IPS-18a (cell line): ENCODE data around the gene MYORG.
"Not testable (repeated sequence)": the region's sequence is repeated elsewhere in the genome, so short reads cannot be mapped to it uniquely, and the experiment has no call there.

Source experiments
- H3K27ac ChIP-seq: one replicate; pipeline ENCODE4 v1.5.1; 2013; ENCODE audit warnings: low read length
- H3K27me3 ChIP-seq: one replicate; pipeline ENCODE4 v1.6.1; 2013; ENCODE audit warnings: mild to moderate bottlenecking, low read length; ENCODE audit not compliant: control insufficient read depth, insufficient read depth
- H3K36me3 ChIP-seq: one replicate; pipeline ENCODE4 v1.6.1; 2013; ENCODE audit warnings: low read depth, low read length; ENCODE audit not compliant: control insufficient read depth
- H3K4me1 ChIP-seq: one replicate; pipeline ENCODE4 v1.6.1; 2013; ENCODE audit warnings: low read depth, low read length; ENCODE audit not compliant: control insufficient read depth
- H3K4me3 ChIP-seq: one replicate; pipeline ENCODE4 v1.5.1; 2013; ENCODE audit warnings: low read length
- H3K9ac ChIP-seq: one replicate; pipeline ENCODE4 v1.6.1; 2013; ENCODE audit warnings: mild to moderate bottlenecking, low read length, moderate library complexity
- H3K9me3 ChIP-seq: one replicate; pipeline ENCODE4 v1.6.1; 2013; ENCODE audit warnings: low read depth, low read length; ENCODE audit not compliant: control insufficient read depth

Gene MYORG

GRCh38 chr9:34338079-34338478 is 38.6 kb downstream of the MYORG start:
- H3K27me3 ChIP-seq, H3K36me3 ChIP-seq, H3K9ac ChIP-seq, H3K9me3 ChIP-seq, H3K27ac ChIP-seq, H3K4me3 ChIP-seq: not testable (repeated sequence)
- H3K4me1 ChIP-seq, result peaks cover 14% of the 10 kb centered on the region

- Histone ChIP-seq H3K36me3 (peaks cover 10% of the 10 kb centered on the region), H3K4me3 (no peak overlapping the region), H3K9me3 (no peaks in the 10 kb centered on the region), H3K9ac (no peak overlapping the region), H3K27ac (no peak overlapping the region), H3K27me3 (no peaks in the 10 kb centered on the region), H3K4me1 (peaks cover 14% of the 10 kb centered on the region)
These were observed 39.3 kb downstream of the MYORG start for GRCh38 chr9:34337403-34337802.

GRCh38 chr9:34335376-34335775 is 41.3 kb downstream of the MYORG start:
- H3K4me3 ChIP-seq, result no peak overlapping the region
- peaks cover 10% of the 10 kb centered on the region for H3K36me3 ChIP-seq
- no peaks in the 10 kb centered on the region for H3K9me3 ChIP-seq
- H3K9ac ChIP-seq, result no peak overlapping the region
- no peak overlapping the region for H3K27ac ChIP-seq
- H3K4me1 ChIP-seq, result peaks cover 14% of the 10 kb centered on the region
- H3K27me3 ChIP-seq, result no peaks in the 10 kb centered on the region

- Histone ChIP-seq H3K9me3 (no peaks in the 10 kb centered on the region), H3K27ac (no peak overlapping the region), H3K4me1 (peaks cover 14% of the 10 kb centered on the region), H3K4me3 (no peak overlapping the region), H3K27me3 (no peaks in the 10 kb centered on the region), H3K36me3 (peaks cover 10% of the 10 kb centered on the region), H3K9ac (no peak overlapping the region)
These were observed 41.8 kb downstream of the MYORG start for GRCh38 chr9:34334916-34335315.

DNA sequence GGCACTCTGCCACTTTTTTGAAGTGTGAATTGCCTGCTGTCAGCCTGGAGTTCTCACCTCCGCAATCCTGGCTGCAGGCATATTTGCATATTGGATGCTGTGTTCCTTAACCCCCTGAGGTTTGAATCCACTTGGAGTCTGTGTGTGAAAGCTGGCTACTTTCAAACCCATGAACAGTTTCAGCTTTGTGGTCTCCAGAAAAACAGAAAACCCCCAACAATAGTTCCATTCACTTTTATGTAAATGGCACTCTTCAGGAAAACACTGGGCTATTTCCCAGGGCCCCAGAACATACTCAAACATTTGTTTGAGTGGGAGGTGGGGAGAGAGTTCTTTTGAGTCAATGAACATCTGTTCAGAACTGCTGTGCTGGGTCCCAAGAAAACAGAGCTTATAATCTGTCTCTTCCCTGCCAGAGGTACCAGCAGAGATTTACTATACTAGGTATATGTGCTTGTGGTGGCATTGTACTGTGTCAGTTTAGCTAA is 42.3 kb downstream of the MYORG start:
- H3K4me3 ChIP-seq, result peak overlapping the region; percentile 18
- no peaks in the 10 kb centered on the region for H3K9me3 ChIP-seq
- H3K9ac ChIP-seq, result peak overlapping the region; percentile 19
- peaks cover 14% of the 10 kb centered on the region for H3K4me1 ChIP-seq
- no peak overlapping the region for H3K27ac ChIP-seq
- H3K36me3 ChIP-seq, result peaks cover 9% of the 10 kb centered on the region
- no peaks in the 10 kb centered on the region for H3K27me3 ChIP-seq

- Histone ChIP-seq H3K4me1 (peaks cover 14% of the 10 kb centered on the region), H3K9ac (peak overlapping the region; percentile 19), H3K9me3 (no peaks in the 10 kb centered on the region), H3K36me3 (peaks cover 4% of the 10 kb centered on the region), H3K27ac (no peak overlapping the region), H3K27me3 (no peaks in the 10 kb centered on the region), H3K4me3 (no peak overlapping the region)
These were observed 42.9 kb downstream of the MYORG start for GRCh38 chr9:34333836-34334235.

DNA sequence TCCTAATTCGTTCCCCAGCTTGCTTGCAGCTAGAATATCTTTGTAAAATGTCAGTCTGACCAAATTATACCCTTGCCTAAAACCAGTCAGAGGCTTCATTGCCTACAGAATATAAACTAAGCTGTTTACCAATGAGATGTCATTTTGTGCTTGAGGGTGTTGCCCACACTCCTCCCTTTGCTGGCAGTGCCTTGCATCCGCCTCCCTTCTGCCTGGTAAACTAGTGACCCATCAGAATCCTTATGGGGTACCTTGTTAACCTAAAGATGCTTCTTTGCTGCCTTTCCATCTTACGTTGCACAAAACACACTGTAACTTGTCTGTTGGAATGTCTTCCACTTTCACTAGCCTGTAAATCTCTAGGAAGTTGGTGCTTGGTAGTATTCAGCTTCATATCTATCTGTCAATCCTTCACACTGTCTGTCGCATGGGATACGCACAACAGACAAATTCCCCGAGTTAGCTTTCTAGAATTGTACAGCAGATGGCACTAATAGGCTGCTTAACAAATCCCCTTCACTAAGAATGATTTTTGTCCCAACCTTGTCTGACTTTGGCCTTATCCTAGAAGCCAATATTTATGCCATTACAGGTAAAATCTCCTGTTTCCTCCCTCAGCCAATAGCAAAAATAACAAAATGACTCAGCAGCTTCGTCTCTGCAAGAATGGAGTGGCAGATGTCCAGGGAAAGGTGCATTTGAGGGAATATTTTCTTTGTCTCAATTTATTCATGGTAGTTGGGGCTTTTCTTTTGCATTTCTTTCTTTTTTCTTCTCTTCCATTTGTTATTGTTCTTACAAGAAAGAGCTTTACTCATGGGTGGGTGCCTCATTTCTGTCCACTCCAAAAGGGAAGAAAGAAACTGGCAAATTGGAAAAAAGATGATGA is 44.4 kb downstream of the MYORG start:
- no peaks in the 10 kb centered on the region for H3K36me3 ChIP-seq
- H3K9me3 ChIP-seq, result no peaks in the 10 kb centered on the region
- no peak overlapping the region for H3K4me3 ChIP-seq
- no peak overlapping the region for H3K27ac ChIP-seq
- H3K9ac ChIP-seq, result no peak overlapping the region
- H3K27me3 ChIP-seq, result no peaks in the 10 kb centered on the region
- H3K4me1 ChIP-seq, result peaks cover 20% of the 10 kb centered on the region

GRCh38 chr9:34331196-34331595 is 45.5 kb downstream of the MYORG start:
- no peak overlapping the region for H3K4me3 ChIP-seq
- H3K27ac ChIP-seq, result no peak overlapping the region
- H3K36me3 ChIP-seq, result no peaks in the 10 kb centered on the region
- no peak overlapping the region for H3K9ac ChIP-seq
- H3K4me1 ChIP-seq, result peaks cover 20% of the 10 kb centered on the region
- no peaks in the 10 kb centered on the region for H3K9me3 ChIP-seq
- H3K27me3 ChIP-seq, result no peaks in the 10 kb centered on the region

- Histone ChIP-seq H3K36me3 (no peaks in the 10 kb centered on the region), H3K4me3 (peak within 1 kb of the TSS; percentile 67), H3K9me3 (no peaks in the 10 kb centered on the region)
These were observed 47.5 kb downstream of the MYORG start, which contains the start of the genes KIF24 and NUDT2 for GRCh38 chr9:34328987-34329832. Gene KIF24 (minus strand): TSS chr9:34329268. CDS start chr9:34311346, 17,922 bp downstream. Gene NUDT2 (plus strand): TSS chr9:34329569. CDS start chr9:34339040, 9,471 bp downstream.

GRCh38 chr9:34328500-34328986 is 48.2 kb downstream of the MYORG start:
- H3K27ac ChIP-seq, result peak overlapping the region; percentile 4
- H3K9me3 ChIP-seq, result no peaks in the 10 kb centered on the region
- H3K27me3 ChIP-seq, result no peaks in the 10 kb centered on the region
- peak overlapping the region; percentile 66 for H3K9ac ChIP-seq
- peak overlapping the region; percentile 67 for H3K4me3 ChIP-seq
- H3K36me3 ChIP-seq, result no peaks in the 10 kb centered on the region
- peaks cover 6% of the 10 kb centered on the region for H3K4me1 ChIP-seq

More at GRCh38 chr9:34328987-34329832, 47.5 kb downstream of the MYORG start, which contains the start of the genes KIF24 and NUDT2:
- peaks cover 13% of the 10 kb centered on the region for H3K4me1 ChIP-seq
- H3K9ac ChIP-seq, result peak within 1 kb of the TSS; percentile 85
- H3K27me3 ChIP-seq, result no peaks in the 10 kb centered on the region
- H3K27ac ChIP-seq, result peak within 1 kb of the TSS; percentile 44

- Histone ChIP-seq H3K4me1 (peaks cover 6% of the 10 kb centered on the region), H3K36me3 (no peaks in the 10 kb centered on the region), H3K4me3 (no peak overlapping the region), H3K27ac (no peak overlapping the region), H3K9ac (no peak overlapping the region), H3K9me3 (no peaks in the 10 kb centered on the region), H3K27me3 (no peaks in the 10 kb centered on the region)
These were observed 50.0 kb downstream of the MYORG start for GRCh38 chr9:34326690-34327089.
